Measurements from ENCODE around the gene ZNF181. TPM values are rescaled to one million over a fixed set of nuclear protein-coding genes. Genes with fewer than 3 reads are reported as not detected.

The ZNF181 gene
- total and polyA plus RNA-seq, 2 experiments from 2014 or later = 7.4 to 18.9 TPM

- TF ChIP-seq ETS1 (IDR thresholded peaks at IDR 0.05) = no peak
Observed at GRCh38 chr19:34786236-34786635, 52.2 kb downstream of the ZNF181 start (continued).

DNA sequence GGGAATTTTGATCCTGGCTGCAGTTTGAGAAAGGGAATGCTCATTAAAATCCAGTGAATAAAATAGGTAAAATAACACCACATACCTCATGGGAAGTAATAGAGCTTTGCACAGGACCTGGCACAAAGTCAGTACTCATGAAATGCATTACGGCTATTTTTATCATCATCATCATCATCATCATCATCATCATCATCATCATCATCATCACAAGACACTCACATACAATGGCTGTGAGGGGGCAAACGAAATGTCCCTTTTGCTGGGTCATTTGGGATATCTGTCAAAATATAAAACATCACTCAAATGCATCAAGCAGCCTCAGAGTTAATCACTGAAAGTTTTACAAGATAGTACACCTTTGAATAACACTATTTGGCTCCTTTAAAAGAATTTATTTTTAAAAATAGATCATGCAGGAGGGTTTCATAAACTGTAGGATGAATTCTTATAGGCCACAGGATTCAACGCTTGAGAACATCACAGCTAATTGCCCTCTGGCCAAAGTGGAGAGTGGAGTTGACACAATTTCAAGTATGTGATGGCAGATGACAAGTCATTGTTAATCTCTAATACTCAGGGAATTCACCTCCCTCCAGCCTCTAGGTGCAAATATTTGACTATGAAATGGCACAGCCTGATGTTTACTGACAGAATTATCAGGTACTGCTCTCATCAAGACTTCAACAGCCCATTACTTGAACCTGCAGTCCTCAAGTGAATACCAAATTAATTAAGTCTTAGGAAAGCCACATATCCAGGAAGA lies 53.2 kb downstream of the ZNF181 start:
- H3K4me2 ChIP-seq = no peak overlapping the region
- H3K27ac ChIP-seq (ENCODE audit: low read depth) = no peak overlapping the region
- H3K4me1 ChIP-seq (ENCODE audit: insufficient read depth) = no peaks in the 10 kb centered on the region
- no peaks in the 10 kb centered on the region for H3K79me2 ChIP-seq (replicated peaks; ENCODE audit: insufficient read depth)
- no peak overlapping the region for H3K4me3 ChIP-seq
- H3K36me3 Mint-ChIP-seq (ENCODE audit: low read depth) = no peaks in the 10 kb centered on the region
- no peak overlapping the region for H3K4me3 Mint-ChIP-seq
- no peaks in the 10 kb centered on the region for H3K36me3 ChIP-seq (ENCODE audit: insufficient read depth)
- no peaks in the 10 kb centered on the region for H4K20me1 ChIP-seq (replicated peaks; ENCODE audit: insufficient read depth)
- no peak overlapping the region for H2AFZ ChIP-seq
- no peak for DNase-seq (ENCODE audit: low spot score)
- H3K9me2 ChIP-seq (ENCODE audit: insufficient read depth) = peaks cover 9% of the 10 kb centered on the region; the same call in 1 of the 2 replicates
- H3K27ac Mint-ChIP-seq = no peak overlapping the region
- no peaks in the 10 kb centered on the region for H3K4me1 Mint-ChIP-seq
- TF ChIP-seq ZNF462 (CRISPR knock-in tag; IDR thresholded peaks at IDR 0.05) (no peak), ZNF114 (CRISPR knock-in tag; IDR thresholded peaks at IDR 0.05) (no peak), ETS1 (IDR thresholded peaks at IDR 0.05) (no peak)
- ATAC-seq = no peak
- H3K27me3 Mint-ChIP-seq (ENCODE audit: insufficient read depth, low read depth, poor library complexity) = no peaks in the 10 kb centered on the region
- peaks cover 50% of the 10 kb centered on the region for H3K9me3 Mint-ChIP-seq
- no peaks in the 10 kb centered on the region for H3F3A ChIP-seq (replicated peaks; ENCODE audit: low read depth)
- H3K27me3 ChIP-seq (ENCODE audit: insufficient read depth) = no peaks in the 10 kb centered on the region; the same call in 1 of the 2 replicates
